ENCODE results near the gene INPP5K.

INPP5K gene

DNA sequence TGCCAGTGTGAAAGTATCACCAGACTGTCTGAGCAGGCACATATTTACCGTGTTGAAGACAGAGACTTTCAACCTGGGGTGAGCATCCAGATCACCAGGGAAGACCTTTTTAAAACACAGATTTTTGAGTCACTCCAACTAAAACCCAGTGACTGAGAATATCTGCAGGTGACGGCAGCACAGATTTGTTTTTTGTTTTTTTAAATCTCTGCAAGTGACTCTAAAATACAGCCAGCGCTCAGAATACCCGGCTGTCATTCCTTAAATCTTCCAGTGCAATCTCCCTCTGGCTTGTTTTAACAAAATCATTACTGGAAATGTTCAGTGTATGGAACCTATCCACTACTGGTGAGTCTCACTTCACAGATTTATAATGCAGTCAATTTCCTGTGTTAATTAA lies 19.3 kb upstream of the INPP5K start:
- no peak for TF ChIP-seq RARB (CRISPR knock-in tag; IDR thresholded peaks at IDR 0.05)
- TF ChIP-seq, protein P1, sequence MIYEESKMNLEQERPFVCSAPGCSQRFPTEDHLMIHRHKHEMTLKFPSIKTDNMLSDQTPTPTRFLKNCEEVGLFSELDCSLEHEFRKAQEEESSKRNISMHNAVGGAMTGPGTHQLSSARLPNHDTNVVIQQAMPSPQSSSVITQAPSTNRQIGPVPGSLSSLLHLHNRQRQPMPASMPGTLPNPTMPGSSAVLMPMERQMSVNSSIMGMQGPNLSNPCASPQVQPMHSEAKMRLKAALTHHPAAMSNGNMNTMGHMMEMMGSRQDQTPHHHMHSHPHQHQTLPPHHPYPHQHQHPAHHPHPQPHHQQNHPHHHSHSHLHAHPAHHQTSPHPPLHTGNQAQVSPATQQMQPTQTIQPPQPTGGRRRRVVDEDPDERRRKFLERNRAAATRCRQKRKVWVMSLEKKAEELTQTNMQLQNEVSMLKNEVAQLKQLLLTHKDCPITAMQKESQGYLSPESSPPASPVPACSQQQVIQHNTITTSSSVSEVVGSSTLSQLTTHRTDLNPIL (CRISPR knock-in tag; IDR thresholded peaks at IDR 0.05; ENCODE audit: low read depth) = no peak
- no peak for TF ChIP-seq ZNF565 (CRISPR knock-in tag; conservative IDR thresholded peaks at IDR 0.05; ENCODE audit: low read depth)
- TF ChIP-seq ZNF70 (CRISPR knock-in tag; IDR thresholded peaks at IDR 0.05) = no peak
- TF ChIP-seq BACH2 (CRISPR knock-in tag; IDR thresholded peaks at IDR 0.05; ENCODE audit: borderline replicate concordance) = no peak
- TF ChIP-seq TOX (CRISPR knock-in tag; IDR thresholded peaks at IDR 0.05; ENCODE audit: borderline replicate concordance) = no peak
- TF ChIP-seq ARNTL (CRISPR knock-in tag; IDR thresholded peaks at IDR 0.05; ENCODE audit: borderline replicate concordance, low read depth) = no peak
- TF ChIP-seq SNAI2 (CRISPR knock-in tag; IDR thresholded peaks at IDR 0.05) = no peak
- ATAC-seq = no peak

DNA sequence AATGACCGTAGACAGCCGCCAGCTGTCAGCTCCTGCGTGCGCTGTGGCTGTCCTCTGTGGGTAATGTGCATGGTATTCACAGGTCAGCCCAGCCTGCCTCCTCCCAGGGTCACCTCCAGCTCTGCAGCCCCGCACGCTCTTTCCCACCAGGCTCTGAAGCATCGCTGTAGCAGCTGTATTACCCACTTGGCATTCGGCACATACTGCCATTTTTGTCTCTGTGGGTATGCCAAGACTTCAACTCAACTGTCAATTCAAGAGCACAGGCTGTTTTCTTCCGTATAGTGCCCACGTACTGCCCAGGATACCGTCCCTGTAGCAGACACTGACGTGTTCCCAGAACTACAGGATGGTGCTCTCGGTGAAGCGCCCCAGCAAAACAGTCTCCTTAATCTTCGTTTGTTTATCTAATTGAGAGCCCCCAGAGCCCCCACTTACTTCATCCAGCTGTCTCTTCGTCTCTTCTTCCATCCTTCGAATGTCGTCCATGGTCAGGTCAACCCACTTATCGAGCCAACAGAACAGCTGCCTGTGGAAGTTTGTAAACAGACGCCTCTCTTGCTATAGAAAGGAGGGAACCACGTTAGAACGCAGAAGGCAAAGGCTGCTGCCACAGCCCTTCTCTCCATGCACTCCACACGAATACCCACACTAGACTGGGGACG lies 17.4 kb upstream of the INPP5K start:
- ATAC-seq = no peak
- TF ChIP-seq TCF4 (CRISPR knock-in tag; IDR thresholded peaks at IDR 0.05; ENCODE audit: borderline replicate concordance) (no peak), ZNF70 (CRISPR knock-in tag; IDR thresholded peaks at IDR 0.05) (no peak), BACH2 (CRISPR knock-in tag; IDR thresholded peaks at IDR 0.05; ENCODE audit: borderline replicate concordance) (no peak), TOX (CRISPR knock-in tag; IDR thresholded peaks at IDR 0.05; ENCODE audit: borderline replicate concordance) (no peak)
- TF ChIP-seq, protein P2, sequence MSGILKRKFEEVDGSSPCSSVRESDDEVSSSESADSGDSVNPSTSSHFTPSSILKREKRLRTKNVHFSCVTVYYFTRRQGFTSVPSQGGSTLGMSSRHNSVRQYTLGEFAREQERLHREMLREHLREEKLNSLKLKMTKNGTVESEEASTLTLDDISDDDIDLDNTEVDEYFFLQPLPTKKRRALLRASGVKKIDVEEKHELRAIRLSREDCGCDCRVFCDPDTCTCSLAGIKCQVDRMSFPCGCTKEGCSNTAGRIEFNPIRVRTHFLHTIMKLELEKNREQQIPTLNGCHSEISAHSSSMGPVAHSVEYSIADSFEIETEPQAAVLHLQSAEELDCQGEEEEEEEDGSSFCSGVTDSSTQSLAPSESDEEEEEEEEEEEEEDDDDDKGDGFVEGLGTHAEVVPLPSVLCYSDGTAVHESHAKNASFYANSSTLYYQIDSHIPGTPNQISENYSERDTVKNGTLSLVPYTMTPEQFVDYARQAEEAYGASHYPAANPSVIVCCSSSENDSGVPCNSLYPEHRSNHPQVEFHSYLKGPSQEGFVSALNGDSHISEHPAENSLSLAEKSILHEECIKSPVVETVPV (CRISPR knock-in tag; IDR thresholded peaks at IDR 0.05) = no peak

DNA sequence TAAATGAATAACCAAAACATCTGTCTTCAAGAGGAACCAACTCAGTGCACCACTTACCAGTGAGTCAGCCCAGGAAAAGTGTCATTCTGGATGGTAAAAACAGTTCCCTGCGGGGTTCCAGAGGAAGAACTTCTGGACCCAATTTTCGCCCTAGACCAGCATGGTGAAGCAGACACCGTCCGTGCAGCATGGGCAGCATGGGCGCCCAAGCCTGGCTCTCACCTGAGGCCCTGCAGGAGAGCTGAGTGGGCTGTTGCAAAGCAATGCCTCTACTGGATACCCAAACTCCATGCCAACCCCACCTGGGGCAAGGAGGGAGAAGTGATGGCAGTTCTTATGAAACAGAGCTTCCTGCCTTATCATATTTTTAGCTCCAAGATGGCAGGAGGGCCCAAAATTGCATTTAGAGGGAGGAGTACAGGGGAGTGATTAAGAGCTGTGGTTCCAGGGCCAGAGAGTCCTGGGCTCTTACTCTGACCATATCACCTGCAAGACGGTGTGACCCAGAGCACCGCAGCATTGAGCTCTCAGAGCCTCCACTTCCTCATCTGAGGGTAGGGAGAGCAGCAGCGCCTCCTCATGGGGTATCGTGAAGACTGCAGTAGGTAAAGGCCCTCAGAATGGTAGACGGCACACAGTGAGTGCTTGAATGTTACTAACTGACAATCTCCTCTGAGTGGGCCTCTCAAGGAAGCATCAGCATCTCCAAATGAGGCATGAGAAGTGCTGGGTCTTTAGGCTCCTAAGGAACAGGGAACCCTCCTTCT lies 16.6 kb upstream of the INPP5K start:
- peak; percentile 55; the same call in 2 of the 3 replicates for ATAC-seq
- TF ChIP-seq ZNF70 (CRISPR knock-in tag; IDR thresholded peaks at IDR 0.05) (no peak), ZC3H10 (CRISPR knock-in tag; IDR thresholded peaks at IDR 0.05) (no peak), RARB (CRISPR knock-in tag; IDR thresholded peaks at IDR 0.05) (no peak), ZFP3 (CRISPR knock-in tag; IDR thresholded peaks at IDR 0.05) (no peak), ARNTL (CRISPR knock-in tag; IDR thresholded peaks at IDR 0.05; ENCODE audit: borderline replicate concordance, low read depth) (no peak), SNAI2 (CRISPR knock-in tag; IDR thresholded peaks at IDR 0.05) (no peak), TOX (CRISPR knock-in tag; IDR thresholded peaks at IDR 0.05; ENCODE audit: borderline replicate concordance) (no peak), ZNF8 (CRISPR knock-in tag; IDR thresholded peaks at IDR 0.05) (no peak), PPARA (CRISPR knock-in tag; IDR thresholded peaks at IDR 0.05; ENCODE audit: borderline replicate concordance) (no peak), CSDC2 (CRISPR knock-in tag; IDR thresholded peaks at IDR 0.05) (no peak), ESRRG (CRISPR knock-in tag; IDR thresholded peaks at IDR 0.05) (no peak), GLIS3 (CRISPR knock-in tag; IDR thresholded peaks at IDR 0.05) (no peak), TCF4 (CRISPR knock-in tag; IDR thresholded peaks at IDR 0.05; ENCODE audit: borderline replicate concordance) (no peak), OSR1 (CRISPR knock-in tag; IDR thresholded peaks at IDR 0.05) (no peak), BACH2 (CRISPR knock-in tag; IDR thresholded peaks at IDR 0.05; ENCODE audit: borderline replicate concordance) (no peak), ZNF565 (CRISPR knock-in tag; conservative IDR thresholded peaks at IDR 0.05; ENCODE audit: low read depth) (no peak)
- TF ChIP-seq, protein P1 (CRISPR knock-in tag; IDR thresholded peaks at IDR 0.05; ENCODE audit: low read depth) = no peak
- TF ChIP-seq, protein P2 (CRISPR knock-in tag; IDR thresholded peaks at IDR 0.05) = no peak
- TF ChIP-seq, protein P3, sequence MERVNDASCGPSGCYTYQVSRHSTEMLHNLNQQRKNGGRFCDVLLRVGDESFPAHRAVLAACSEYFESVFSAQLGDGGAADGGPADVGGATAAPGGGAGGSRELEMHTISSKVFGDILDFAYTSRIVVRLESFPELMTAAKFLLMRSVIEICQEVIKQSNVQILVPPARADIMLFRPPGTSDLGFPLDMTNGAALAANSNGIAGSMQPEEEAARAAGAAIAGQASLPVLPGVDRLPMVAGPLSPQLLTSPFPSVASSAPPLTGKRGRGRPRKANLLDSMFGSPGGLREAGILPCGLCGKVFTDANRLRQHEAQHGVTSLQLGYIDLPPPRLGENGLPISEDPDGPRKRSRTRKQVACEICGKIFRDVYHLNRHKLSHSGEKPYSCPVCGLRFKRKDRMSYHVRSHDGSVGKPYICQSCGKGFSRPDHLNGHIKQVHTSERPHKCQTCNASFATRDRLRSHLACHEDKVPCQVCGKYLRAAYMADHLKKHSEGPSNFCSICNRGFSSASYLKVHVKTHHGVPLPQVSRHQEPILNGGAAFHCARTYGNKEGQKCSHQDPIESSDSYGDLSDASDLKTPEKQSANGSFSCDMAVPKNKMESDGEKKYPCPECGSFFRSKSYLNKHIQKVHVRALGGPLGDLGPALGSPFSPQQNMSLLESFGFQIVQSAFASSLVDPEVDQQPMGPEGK (CRISPR knock-in tag; IDR thresholded peaks at IDR 0.05; ENCODE audit: borderline replicate concordance) = no peak
